Iris pigment epithelial cell (primary cell): Measurements from ENCODE around the gene RPAP3.

Experiments
- DNase-seq: peaks from one replicate; pipeline ENCODE4 v3.0.0-alpha.2; 2011; ENCODE audit warnings: low read depth

RPAP3 gene

DNA sequence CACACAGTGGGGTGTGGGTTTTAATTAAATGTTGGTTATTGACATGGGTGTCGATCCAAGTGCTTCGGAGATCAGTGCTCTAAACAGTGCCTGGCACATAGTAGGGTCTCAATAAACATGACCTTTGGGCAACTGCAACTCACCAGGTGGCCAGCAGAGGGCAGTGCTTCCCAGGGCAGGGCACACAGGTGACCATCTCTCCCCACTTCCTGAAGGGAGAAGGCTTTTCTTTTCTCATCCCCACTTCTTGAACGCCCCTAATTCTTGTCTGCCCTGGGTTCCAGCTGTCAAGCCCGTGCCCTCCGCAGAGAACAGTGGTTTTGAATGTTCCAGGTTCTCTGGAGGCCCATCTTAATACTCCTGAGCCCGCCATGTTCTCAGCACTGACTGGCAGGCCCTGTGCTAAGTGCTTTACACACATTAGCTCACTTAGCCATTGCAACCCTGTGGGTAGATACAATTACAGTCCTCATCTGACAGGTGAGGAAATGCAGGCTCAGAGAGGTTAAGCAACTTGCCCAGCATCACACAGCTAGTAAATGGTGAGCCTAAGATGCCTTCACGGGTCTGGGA is 36.5 kb upstream of the RPAP3 start:
- DNase-seq: no peak

DNA sequence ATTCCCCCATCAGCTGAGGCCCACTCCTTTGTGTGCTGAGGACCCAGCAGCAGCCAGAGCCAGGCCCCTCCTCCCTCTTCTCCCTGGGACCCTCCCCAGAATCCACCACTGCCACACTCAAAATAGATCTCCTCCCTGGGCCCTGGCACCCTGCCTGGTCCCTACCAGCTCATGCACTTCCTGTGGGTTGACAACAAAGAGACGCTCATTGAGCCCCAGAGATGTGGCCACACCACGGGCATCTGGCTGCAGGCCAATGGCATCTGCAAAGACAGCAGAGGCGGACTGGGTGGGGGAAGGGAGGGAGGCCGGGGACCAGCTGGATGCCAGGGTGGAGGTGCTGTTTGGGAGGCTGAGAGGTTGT is 35.5 kb upstream of the RPAP3 start:
- no peak for DNase-seq

DNA sequence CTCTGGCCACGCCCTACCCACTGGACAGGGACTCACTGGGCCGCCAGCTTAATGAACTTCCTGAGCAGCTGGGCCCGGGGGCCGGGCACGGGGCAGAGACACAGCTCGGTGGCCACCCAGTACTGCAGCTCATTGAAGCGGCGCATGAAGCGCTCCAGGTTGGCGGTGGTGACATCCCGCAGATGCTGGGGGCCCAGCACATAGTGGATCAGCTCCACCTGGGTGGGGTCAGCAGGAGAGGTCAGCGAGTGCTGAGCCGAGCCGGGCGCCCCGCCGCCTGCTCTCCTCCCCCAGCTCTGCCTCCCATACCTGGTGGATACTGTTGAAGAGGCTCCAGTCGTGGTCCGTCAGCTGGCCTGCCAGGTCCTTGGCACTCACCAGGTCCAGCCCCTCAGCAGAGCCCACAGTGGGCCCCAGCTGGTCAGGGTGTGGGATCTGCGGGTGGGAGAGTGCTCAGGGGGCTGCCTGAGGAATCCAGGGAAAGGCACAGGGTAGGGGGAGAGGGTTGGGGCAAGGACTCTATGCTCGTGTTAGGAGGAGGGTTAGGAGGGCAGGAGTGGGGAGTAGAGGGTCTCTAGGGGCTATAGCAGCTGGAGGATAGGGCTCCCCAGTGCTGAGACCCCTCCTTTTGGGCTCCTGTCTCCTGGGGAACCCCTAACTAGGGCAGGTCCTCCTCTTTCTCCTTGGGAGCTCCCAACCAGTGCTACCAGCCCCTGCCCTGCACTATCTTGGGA is 34.9 kb upstream of the RPAP3 start:
- no peak for DNase-seq

DNA sequence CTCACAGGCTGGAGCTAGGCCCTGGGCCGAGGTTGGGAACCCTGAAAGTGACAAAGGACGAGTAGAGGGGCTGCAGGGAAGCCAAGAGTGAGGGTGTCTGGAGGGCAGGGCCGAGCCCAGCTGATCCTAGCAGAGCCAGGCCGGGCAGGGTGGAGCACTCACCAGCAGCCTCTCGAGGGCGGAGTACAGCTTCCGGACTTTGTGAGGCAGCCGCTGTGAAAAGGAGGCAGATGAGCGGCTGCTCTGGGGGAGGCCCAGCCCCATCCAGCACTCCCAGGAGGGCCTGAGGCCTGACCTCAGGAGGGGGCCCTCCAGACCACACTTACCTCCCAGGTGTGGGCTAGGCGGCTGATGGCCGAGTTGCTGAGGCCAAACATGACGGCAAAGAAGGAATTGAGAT is 34.1 kb upstream of the RPAP3 start:
- no peak for DNase-seq

DNA sequence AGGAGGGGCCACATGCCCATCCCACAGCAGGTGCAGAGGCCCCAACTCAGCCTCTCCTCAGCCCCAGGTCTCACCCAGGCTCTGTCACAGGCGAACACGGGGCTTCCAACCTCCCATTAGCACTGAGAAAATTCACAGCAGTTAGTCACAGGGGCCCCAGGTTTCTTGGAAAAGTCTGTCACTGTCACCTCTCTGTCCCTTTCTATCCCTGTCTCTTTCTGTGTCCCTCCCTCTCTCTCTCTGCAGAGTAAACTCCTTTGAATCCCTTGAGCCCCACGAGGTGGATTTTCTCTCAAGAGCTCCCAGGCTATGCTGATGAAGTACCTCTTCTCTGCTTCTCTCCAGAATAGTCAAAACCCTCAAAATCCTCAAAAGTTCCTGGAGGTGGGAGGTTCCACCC is 33.5 kb upstream of the RPAP3 start:
- DNase-seq: no peak

DNA sequence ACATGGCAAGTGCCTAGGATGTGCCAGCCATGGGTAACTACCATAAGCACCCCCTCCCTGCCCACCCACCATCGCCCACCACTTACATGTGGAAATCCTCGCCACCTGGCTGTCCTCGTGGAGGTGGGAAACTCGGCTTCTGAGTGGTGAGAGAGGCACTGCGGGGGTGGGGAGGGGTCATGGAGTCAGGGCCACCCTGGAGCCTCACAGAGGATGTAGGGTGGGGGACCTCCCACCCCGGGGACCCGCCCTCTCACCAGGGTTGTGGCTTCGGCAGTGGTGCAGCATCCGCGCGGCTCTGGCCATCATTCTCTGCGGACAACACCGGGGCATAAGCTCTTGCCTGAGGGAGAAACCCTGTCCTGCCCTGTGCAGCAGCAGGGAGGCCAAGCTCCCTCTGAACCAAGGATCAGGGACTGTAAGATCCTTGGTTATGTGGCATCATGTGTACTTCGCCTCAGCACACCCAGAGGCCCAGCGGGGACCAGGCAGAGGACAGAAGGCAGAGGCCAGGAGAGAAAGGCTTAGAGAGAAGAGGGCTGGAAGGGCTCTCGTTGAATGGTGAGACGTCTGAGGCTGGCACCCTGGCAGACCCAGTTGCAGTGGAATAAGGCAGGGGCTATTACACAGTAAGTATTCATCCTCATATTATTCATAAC is 32.2 kb upstream of the RPAP3 start:
- no peak for DNase-seq

DNA sequence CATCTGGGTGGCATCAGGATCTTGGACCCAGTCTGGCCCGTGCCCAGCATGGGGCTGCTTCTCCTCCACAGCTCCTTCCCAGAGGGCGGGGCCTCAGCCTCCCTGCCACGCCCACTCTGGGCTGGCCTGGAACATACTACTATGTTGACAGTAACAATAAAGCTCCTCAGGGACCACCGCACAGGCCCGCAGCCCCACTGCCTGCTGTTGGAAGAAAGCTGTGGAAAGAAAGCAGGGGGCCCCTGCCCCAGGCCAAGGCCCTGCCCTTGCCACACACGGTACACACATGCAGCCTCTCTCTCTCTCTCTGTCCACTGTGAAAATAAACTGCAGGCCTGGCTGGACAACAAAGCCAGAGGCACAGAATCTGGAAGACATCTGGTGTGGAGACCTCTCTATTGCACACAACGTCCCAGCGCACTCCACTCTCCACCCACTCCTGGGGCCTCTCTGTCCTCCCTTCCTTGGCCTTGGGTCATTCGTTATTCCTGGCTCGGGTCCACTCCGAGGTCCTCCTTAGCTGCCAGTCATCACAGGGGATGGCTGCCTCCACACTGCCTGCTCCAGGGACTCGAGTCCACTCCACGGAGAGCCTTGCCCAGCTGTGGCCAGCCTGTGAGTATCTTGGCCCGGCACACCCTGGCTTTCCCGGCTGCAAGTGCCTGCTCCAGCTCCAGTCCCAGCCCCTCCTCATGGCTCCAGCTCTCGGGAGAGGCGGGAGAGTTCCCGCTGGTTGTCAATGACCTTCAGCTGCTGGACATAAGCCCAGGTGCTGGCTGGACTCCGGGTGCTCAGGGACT is 31.2 kb upstream of the RPAP3 start:
- DNase-seq: peak; percentile 43

DNA sequence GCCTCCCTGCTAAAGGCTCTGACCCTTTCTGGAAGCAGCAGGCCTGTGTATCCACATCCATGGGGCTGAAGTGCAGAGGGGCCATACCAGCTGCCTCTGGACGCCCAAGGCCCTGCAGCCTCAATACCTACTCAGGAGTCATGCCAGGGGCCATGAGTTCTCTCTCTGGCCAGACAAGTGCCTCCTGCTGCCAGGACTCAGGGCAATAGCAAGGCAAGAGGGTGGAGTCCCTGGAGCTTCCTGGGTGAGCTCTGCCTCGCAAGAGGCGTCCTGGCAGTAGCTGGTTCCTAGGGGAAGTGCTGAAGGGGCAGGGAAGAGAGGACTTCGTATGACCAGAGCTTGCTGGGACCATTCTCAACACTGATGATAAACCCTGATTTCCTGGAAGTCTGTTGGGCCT is 30.4 kb upstream of the RPAP3 start:
- DNase-seq: no peak

DNA sequence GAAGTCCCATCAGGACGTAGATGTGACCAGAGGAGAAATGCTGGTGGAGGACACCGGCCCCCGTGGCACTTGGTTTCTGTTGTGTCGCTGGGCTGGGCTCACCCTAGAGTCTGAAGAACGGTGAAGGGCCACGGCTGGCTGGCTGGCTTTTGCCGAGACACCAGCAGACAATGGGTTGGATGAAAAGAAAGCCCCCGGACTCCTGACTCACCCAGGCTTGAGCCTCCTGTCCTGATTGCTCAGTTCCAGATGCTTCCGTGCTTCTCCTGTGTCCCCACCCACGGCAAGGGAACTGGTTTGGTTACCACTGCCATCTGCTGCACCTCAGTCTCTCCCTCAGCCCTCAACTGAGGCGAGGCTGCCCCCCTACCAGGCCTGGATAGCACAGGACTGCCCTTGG is 29.8 kb upstream of the RPAP3 start:
- DNase-seq: no peak

DNA sequence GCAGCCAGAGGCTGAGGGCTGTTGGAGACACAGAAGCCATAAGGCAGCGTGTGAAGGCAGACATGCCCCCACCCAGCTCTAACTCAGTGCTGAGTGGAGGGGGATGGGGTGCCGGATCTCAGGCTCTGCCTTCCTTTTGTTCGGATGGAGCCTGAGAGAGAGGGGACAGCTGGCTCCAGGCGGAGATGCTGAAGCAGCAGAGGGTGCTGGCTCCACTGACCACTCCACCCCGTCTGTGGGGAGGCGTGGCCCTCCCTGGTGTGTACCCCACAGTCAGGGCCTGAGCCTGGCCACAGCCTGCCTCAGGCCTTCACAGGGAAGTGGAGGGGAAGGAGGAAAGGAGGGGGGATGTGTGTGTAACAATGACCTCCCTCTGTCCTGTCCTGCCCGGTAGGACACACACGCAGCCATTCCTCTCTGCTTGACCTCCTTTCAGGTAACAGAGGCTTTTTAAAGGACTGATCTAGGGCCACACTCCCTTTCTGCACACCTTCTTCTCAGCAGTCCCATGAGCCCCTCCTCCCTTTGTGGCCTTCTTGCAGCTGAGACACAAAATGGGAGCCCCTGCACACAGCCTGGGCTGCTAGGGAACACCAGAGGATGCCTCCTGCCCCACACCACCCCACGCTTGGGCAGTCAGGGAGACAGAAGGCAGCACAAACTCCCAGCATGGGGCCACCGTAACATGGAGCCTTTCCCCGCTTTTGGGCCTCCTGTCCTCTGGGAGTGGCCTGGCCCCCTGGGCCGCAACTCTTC is 29.1 kb upstream of the RPAP3 start:
- DNase-seq: no peak

DNA sequence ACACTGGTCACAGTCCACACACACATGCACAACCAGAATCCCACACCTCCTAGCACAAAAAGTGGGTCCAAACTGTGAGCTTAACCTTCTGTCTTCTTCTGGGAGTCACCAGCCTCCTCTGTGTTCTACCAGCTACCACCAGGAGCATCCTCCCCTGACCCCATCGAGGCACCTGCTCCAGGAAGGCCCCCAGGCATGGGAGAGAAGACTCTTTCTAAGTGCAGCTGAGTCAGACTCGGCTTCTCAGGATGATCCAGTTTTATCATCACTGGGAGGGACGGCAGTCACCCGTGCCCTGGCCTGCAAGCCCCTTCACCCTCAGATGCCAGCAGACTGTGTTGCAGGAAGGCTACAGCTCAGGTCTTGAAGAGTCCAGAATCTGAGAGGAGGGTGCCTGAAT is 27.3 kb upstream of the RPAP3 start:
- DNase-seq: no peak

DNA sequence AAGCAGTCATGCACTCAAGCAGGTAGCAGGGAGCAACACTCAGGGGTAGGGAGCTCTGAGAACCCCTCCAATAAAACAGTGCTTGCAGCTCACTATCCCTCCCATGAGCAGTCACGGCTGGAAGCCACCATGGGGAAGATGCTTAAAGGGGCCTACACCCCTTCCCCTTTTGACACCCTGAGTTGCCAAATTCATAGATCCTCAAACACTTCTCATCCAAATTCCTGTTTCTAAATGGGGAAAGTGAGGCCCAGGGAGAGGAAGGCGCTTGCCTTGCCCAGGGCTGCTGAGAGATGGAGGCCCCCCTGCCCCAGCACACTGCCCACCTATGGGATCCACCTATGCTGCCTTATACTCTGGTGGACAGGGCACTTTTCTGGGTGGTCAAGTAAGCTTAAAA is 26.7 kb upstream of the RPAP3 start:
- DNase-seq: no peak

DNA sequence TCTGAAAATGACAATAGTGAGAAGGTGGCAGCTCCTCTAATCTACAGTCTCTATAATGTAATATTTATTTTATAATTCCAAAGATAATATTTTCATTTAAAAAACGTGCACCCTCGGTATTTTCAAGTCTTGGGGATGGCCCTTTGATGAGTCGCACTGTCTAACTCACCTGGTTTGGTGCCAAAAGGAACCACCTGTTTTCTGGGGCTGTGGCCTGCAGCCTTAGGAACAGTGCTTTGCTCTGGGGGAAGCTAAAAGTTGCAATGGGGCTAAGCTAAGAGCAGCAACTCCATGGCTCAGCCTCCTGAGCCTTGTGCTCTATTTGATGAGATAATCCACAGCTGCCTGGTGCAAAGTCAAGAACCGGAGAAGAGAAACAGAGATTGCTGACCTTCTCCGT is 25.9 kb upstream of the RPAP3 start:
- no peak for DNase-seq

DNA sequence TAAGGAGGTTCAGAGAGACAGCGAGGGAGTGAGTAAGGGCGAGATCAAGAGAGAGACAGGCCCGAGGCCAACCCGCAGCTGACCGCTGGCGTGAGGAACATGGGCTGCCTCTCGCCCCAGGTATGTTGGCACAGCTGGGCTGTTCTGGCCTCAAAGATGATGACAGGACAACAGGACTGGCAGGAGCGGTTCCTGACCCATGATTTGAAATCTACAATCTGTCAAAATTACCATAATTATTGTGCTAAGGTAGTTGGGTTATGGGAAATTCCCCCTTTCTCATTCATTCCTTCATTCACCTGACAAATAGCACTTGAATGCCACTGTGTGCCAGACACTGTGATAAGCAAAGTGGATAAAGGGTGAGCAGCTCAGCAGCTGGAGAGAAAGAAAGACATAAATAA is 24.5 kb upstream of the RPAP3 start:
- DNase-seq: no peak

DNA sequence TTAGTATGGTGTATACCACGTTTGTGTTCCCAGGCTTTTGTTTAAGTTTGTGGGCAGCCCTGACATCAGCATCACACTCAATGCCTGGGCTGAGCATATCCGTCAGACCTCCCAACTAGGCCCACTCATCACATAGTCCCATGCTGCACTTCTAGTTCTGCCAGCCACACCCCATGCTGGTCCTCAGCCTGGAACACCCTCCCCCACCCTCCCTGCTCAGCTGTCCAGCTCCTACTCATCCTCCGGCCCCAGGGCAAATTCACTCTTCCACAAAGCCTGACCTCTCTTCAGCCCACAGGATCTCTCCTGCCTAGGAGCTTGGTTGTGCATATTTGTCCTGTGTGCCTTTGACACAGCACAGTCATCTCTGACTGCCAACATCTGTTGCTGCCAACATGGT is 23.4 kb upstream of the RPAP3 start:
- no peak for DNase-seq

DNA sequence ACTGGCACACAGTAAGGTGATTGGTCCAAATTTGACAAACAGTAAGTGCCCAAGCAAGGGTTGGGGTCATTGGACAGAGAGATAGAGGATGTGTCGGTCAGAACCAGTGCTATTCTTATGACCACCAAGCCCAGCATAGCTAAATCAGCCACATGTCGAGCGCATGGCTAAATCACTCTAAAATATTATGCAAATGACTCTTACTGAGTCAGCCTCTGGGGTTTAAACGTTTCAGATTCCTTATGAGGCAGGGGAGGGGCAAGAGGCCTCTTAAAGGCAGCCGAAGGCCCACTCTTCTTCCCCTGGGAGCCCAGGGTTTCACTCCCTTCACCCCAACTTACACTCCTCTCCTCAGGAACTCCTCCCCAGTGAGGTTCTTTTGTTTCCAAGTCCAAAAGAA is 20.1 kb upstream of the RPAP3 start:
- DNase-seq: peak; percentile 77

DNA sequence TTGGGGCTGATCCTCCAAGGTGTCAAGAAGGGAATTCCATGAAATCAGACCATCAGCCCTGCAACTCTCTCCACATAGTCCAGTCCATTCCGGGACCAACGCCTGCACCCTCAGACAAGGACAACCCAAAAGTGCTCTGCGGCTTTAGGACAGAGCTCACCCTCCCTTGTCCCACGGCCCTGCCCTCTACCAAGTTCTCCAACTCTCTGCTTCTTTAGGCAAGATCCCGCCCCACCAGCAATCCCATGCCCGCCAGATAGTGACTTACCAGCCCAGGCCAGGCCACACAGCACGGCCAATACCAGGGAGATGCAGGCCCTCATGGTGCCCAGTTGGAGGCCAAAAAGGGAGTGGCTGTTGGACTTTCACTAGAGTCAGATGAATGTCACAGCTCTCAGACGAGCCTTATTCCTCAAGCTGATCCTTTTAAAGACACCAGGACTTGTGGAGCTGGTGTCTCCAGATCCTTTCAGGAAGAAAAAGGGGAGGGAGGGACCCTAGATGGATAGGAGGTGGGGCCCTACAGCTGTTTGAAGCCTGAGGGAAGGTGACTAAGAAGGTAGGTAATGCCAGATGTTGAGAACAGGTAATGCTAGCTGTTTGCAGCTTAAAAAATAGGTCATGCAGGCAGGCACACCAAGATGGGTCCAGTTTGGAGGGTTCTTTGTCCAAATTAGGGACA is 19.4 kb upstream of the RPAP3 start, which contains the start of gene ENDOU:
ENDOU (minus strand) TSS at position 400 of the 682 bp plus-strand sequence; CDS start at position 323, 77 bp downstream.
- no peak for DNase-seq

DNA sequence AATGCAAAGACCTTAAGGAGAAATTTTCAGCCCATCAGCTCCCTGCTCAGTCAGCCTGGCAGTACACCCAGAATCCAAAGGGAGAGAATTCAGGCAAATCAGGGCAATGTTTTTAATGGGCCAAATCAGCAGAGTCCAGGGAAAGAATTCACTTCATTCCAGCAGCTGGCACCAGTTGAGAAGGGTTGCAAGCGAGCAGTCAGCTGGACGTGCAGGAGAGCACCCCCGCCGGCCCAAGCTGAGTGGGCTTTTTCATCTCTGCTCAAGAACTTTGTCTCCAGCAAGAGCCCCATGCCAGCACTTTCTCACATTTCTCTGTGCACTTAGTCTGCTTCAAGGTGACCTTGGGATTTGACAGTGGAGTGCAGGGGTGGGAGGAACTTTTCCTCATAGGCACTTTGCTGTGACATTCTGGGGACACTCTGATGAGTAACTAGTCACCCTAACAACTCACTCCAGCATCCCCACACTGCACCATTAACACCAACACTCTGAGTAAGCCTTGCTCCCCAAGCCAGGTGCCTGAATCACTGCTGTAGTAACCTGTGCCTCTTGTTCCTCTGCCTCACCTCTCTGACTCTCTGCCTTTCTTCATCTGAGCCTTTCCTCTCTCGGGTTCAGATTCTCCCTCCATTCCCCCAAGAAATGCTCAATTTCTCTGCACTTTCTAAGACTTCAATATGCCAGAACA is 17.3 kb upstream of the RPAP3 start:
- DNase-seq: no peak

DNA sequence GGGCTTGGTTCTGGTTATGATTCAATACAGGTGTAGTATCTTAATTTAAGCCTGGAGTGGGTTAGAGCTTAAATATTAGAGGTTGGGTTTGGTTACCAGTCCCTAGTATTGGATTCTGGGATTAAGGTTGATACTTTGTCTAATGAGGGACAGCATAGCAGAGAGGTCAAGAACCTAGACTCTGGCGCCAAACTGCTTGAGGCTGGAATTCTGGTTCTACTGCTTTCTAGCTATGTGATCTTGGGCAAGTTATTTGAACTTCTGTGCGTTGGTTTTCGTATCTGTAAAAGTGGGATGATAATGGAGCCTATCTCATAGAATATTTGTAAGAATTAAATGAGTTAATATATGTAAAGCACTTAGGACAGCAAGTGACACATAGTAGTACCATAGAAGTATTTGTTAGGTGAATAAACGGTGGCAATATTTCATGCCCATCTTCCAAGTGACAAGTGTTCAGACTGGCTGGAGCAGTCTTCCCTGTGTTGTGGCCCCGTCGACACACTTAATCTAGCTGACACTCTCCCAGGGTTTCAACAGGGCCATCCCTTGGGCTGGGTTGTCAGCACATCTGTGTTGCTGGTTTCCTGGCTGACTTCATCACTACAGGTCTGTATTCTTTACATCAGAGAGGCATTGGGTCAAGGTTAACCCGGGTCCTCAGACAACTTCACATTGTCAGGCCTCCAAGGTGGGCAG is 16.5 kb upstream of the RPAP3 start:
- DNase-seq: no peak

DNA sequence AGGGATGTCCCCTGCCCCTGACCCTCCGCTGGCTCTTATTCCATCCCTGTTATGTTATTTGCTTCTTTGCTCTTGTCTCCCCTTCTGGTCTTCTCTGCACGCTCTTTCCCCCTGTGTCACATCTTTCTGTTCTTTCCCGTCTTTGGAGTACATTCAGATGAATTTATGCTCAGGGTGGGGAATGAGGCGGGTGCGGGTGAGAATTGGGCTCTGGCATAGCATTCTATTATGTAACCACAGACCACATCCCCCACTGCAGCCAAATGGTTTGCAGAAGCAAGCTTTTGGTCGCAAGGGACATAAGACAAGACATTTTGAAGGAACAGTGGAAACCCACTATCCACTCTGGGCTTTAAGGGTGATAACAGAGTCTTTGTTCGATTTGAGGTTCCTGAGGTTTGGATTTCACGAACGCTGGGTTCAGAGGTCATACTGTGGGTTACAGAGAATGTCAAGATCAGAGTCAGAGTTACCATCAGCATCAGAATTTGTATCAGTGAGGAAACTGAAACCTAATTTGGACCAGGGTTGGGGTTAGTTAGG is 15.7 kb upstream of the RPAP3 start:
- no peak for DNase-seq
